ENCODE data around the gene GPATCH2L.

GRCh38 chr14:76245097-76245496, 93.4 kb downstream of the GPATCH2L start:
- TF ChIP-seq CTCF (IDR thresholded peaks at IDR 0.05): no peak
- TF ChIP-seq POLR2A (IDR thresholded peaks at IDR 0.05): no peak
- no peak for TF ChIP-seq POLR2AphosphoS5 (IDR thresholded peaks at IDR 0.05)
